ENCODE data around the gene CCDC183. TPM values are rescaled to one million over a fixed set of nuclear protein-coding genes. Genes with fewer than 3 reads are reported as not detected.
"Not testable (repeated sequence)": the region's sequence is repeated elsewhere in the genome, so short reads cannot be mapped to it uniquely, and the experiment has no call there.

CCDC183 gene
- total and polyA plus RNA-seq, 4 donors: 0.38 to 4.6 (median 2.2) TPM

GRCh38 chr9:136759436-136760325 lies 36.5 kb upstream of the CCDC183 start:
- ATAC-seq (ENCODE audit: insufficient read depth, low FRiP score) (no peak), DNase-seq (no peak)
- WGBS, 2 donors: 85 to 87% methylated on average over 26 to 27 of the region's 27 CpGs
- H3K36me3 ChIP-seq (ENCODE audit: control insufficient read depth in 4 of 4, insufficient read depth in 4 of 4, low read length in 4 of 4): no peaks in the 10 kb centered on the region
- H3K4me1 ChIP-seq (ENCODE audit: control insufficient read depth in 5 of 5, insufficient read depth in 5 of 5, low read length in 5 of 5): peaks cover 0 to 3% (median 0%) of the 10 kb centered on the region in 5 donors
- H3K9me3 ChIP-seq (ENCODE audit: control insufficient read depth in 4 of 4, insufficient read depth in 3 of 4, low read length in 3 of 4): peaks cover 0 to 6% (median 3%) of the 10 kb centered on the region in 4 donors
- H3K4me3 ChIP-seq: no peak overlapping the region
- TF ChIP-seq CTCF (IDR thresholded peaks at IDR 0.05; ENCODE audit: control extremely low read depth, extremely low read depth): no peak
- no peak overlapping the region for H3K9ac ChIP-seq (ENCODE audit: insufficient read depth in 1 of 2, low read length in 2 of 2)
- H3K27me3 ChIP-seq (ENCODE audit: control insufficient read depth in 3 of 3, insufficient read depth in 3 of 3, low read length in 2 of 3): no peaks in the 10 kb centered on the region
- H3K27ac ChIP-seq (ENCODE audit: low read depth in 1 of 2, low read length in 1 of 2): no peak overlapping the region

- H3K36me3 ChIP-seq (ENCODE audit: control insufficient read depth in 4 of 4, insufficient read depth in 4 of 4, low read length in 4 of 4): no peaks in the 10 kb centered on the region
- H3K27ac ChIP-seq (ENCODE audit: low read depth in 1 of 2, low read length in 1 of 2): no peak overlapping the region
- H3K9me3 ChIP-seq (ENCODE audit: control insufficient read depth in 4 of 4, insufficient read depth in 3 of 4, low read length in 3 of 4): peaks cover 0 to 6% (median 3%) of the 10 kb centered on the region in 4 donors
- WGBS, 2 donors: 70% methylated on average over 25 of the region's 25 CpGs
- H3K9ac ChIP-seq (ENCODE audit: insufficient read depth in 1 of 2, low read length in 2 of 2): no peak overlapping the region
- no peak overlapping the region for H3K4me3 ChIP-seq
- ATAC-seq (ENCODE audit: insufficient read depth, low FRiP score): no peak
- peaks cover 0 to 3% (median 0%) of the 10 kb centered on the region in 5 donors for H3K4me1 ChIP-seq (ENCODE audit: control insufficient read depth in 5 of 5, insufficient read depth in 5 of 5, low read length in 5 of 5)
- no peaks in the 10 kb centered on the region for H3K27me3 ChIP-seq (ENCODE audit: control insufficient read depth in 3 of 3, insufficient read depth in 3 of 3, low read length in 2 of 3)
- no peak for TF ChIP-seq CTCF (IDR thresholded peaks at IDR 0.05; ENCODE audit: control extremely low read depth, extremely low read depth)
- no peak for DNase-seq
Measured at GRCh38 chr9:136760424-136760823, 35.7 kb upstream of the CCDC183 start.

- not testable (repeated sequence) for ATAC-seq (ENCODE audit: insufficient read depth, low FRiP score); H3K9ac ChIP-seq (ENCODE audit: insufficient read depth in 1 of 2, low read length in 2 of 2); H3K4me3 ChIP-seq; H3K36me3 ChIP-seq (ENCODE audit: control insufficient read depth in 4 of 4, insufficient read depth in 4 of 4, low read length in 4 of 4); H3K27me3 ChIP-seq (ENCODE audit: control insufficient read depth in 3 of 3, insufficient read depth in 3 of 3, low read length in 2 of 3); H3K9me3 ChIP-seq (ENCODE audit: control insufficient read depth in 4 of 4, insufficient read depth in 3 of 4, low read length in 3 of 4); H3K4me1 ChIP-seq (ENCODE audit: control insufficient read depth in 5 of 5, insufficient read depth in 5 of 5, low read length in 5 of 5); H3K27ac ChIP-seq (ENCODE audit: low read depth in 1 of 2, low read length in 1 of 2)
- DNase-seq: peak; percentile 45 to 52 (median 50)
- 45 to 48% methylated on average over 22 of the region's 22 CpGs for WGBS, 2 donors
- peak; percentile 13 for TF ChIP-seq CTCF (IDR thresholded peaks at IDR 0.05; ENCODE audit: control extremely low read depth, extremely low read depth)
Measured at GRCh38 chr9:136760834-136761544, 35.1 kb upstream of the CCDC183 start.

Measured in lung (tissue), 12 donors.